GM12878 (cell line): ENCODE measurements around the gene CLVS2.

Source experiments
- POLR2AphosphoS2 ChIP-seq: IDR thresholded peaks from 2 replicates; pipeline ENCODE4 v1.6.1; 2011; ENCODE audit warnings: low read depth, mild to moderate bottlenecking, low read length, improper control_type of control experiment, moderate library complexity
- TF ChIP-seq, protein P1 (sequence below), 3 experiments: IDR thresholded peaks in 2 of 3; conservative IDR thresholded peaks in 1 of 3; 2 replicates each; pipeline ENCODE4 v1.5.1; 2011; ENCODE audit warnings: low read depth in 3 of 3, low read length in 3 of 3, mild to moderate bottlenecking in 3 of 3, control low read depth in 2 of 3, moderate library complexity in 2 of 3, inconsistent platforms in 1 of 3, mixed read lengths in 1 of 3; ENCODE audit not compliant: control insufficient read depth in 2 of 3, insufficient read depth in 1 of 3; ENCODE audit errors: extremely low read depth in 1 of 3

GRCh38 chr6:123105561-123105960 lies 109.5 kb downstream of the CLVS2 start:
- no peak for TF ChIP-seq POLR2AphosphoS2
- TF ChIP-seq, protein P1, sequence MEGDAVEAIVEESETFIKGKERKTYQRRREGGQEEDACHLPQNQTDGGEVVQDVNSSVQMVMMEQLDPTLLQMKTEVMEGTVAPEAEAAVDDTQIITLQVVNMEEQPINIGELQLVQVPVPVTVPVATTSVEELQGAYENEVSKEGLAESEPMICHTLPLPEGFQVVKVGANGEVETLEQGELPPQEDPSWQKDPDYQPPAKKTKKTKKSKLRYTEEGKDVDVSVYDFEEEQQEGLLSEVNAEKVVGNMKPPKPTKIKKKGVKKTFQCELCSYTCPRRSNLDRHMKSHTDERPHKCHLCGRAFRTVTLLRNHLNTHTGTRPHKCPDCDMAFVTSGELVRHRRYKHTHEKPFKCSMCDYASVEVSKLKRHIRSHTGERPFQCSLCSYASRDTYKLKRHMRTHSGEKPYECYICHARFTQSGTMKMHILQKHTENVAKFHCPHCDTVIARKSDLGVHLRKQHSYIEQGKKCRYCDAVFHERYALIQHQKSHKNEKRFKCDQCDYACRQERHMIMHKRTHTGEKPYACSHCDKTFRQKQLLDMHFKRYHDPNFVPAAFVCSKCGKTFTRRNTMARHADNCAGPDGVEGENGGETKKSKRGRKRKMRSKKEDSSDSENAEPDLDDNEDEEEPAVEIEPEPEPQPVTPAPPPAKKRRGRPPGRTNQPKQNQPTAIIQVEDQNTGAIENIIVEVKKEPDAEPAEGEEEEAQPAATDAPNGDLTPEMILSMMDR (IDR thresholded peaks at IDR 0.05 in 2 of 3, conservative IDR thresholded peaks at IDR 0.05 in 1 of 3; ENCODE audit: control insufficient read depth in 2 of 3, extremely low read depth in 1 of 3, insufficient read depth in 1 of 3, low read depth in 3 of 3, low read length in 3 of 3): no peak
